ENCODE data around the gene DDX27.

The DDX27 gene

GRCh38 chr20:49291200-49291599, 72.0 kb downstream of the DDX27 start:
- no peak for DNase-seq

GRCh38 chr20:49292010-49292409, 72.8 kb downstream of the DDX27 start:
- DNase-seq = no peak

- DNase-seq = no peak
These were observed 73.9 kb downstream of the DDX27 start for GRCh38 chr20:49293122-49293521.

Data from NCI-H187 (cell line).